GDM1 (cell line): ENCODE data around the gene KIF13A.

ENCODE experiments used
- DNase-seq: peaks from one replicate; lab custom pipeline; 2025; lab: John Stamatoyannopoulos, UW

Gene KIF13A

DNA sequence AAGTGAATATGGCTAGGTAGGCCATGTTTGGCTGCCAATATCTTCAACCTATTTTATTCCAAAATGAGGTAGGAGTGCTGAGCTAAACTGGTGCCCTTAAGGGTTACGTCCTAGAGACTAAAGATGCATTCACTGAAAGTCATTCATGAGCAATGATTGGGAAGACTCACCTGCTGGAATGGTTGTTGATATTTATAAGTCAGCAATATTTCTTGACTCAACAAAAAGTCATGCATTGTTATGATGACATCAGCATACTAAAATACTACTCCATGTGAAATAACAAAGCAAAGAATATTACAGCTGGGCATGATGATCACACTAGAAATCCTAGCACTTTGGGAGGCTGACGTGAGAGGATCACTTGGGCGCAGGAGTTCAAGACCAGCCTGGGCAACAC lies 263.1 kb downstream of the KIF13A start:
- no peak for DNase-seq

GRCh38 chr6:17721671-17722070 lies 265.8 kb downstream of the KIF13A start:
- no peak for DNase-seq

GRCh38 chr6:17719323-17720041 lies 268.0 kb downstream of the KIF13A start:
- no peak for DNase-seq

GRCh38 chr6:17716221-17716620 lies 271.2 kb downstream of the KIF13A start:
- DNase-seq: no peak

DNA sequence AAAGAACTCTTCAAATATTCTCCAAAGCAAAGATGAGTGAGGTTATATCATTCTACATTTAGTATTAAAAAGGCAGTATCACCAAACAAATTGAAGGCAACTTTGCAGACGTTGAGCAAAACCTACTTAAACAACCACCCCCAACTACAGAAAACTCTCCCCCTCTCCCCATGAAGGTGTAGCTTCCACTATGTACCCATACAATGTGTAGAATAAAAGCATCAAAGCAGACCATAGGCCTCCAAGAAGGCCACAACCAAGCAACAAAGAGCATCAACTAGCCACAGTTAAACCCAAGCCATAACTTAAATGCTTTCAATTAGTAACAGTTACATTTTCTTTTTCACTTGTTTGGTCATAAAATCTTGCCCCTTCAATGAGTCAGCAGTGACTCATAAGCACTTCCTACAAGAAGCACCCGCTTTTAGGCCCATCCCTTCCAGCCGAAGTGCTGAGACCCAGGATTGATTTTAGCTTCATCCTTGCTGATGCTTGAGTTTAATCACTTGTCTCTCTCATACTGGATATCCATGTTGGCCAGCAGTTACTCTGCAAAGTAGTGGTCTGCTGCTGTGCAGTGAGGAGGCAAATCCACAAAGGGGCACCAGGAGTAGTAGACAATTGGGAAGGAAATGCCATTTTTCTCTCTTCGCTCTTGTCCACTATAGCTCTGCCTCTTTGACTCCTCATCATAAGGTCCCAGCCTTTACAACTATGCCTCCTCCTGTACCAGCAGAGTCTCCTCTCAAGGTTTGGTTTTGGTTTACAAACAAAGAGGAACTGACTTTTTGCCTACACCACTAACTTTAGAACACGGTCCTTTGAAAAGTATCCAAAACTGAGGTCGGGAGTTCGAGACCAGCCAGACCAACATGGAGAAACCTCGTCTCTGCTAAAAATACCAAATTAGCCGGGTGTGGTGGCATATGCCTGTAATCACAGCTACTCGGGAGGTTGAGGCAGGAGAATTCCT lies 272.3 kb downstream of the KIF13A start:
- no peak for DNase-seq

GRCh38 chr6:17714177-17714576 lies 273.3 kb downstream of the KIF13A start:
- no peak for DNase-seq

DNA sequence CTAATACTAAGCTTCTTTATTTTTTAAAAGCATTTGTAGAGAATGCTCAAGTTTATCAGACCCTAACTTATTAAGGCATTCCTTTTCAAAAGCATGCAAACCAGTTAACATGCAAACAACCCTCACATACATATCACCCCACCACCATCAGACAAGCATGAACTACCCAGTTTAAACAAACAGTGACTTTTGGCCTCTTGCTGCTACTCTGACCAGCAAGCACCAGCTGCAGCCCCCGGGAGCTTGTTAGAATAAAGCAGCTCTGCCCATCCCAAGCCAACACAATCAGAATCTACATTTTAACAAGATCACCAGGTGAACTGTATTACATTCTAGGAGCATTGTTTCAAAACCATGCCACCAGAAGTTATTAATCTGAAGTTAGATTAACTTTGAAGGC lies 274.9 kb downstream of the KIF13A start:
- DNase-seq: no peak

DNA sequence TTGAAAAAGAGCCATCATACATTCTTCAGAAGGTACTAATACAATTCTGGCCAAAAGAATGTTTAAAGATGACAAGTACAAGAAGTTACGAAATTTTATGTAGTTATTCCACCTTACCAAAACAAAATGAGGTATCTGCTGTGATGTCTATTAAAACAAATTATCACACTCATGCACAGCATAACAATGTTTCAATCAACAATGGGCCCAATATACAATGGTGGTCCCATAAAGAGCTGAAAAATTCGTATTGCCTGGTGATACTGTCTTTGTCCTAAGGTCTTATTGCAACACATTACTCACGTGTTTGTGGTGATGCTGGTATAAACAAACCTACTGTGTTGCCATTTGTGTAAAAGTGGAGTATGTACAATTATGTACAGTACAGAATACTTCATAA lies 277.1 kb downstream of the KIF13A start:
- no peak for DNase-seq

- DNase-seq: no peak
Measured at GRCh38 chr6:17709476-17709875, 278.0 kb downstream of the KIF13A start.
